GM13976 (cell line): ENCODE measurements around the gene NARS2.
"Not testable (repeated sequence)": the region's sequence is repeated elsewhere in the genome, so short reads cannot be mapped to it uniquely, and the experiment has no call there.

Experiments used
- DNase-seq: peaks from one replicate; pipeline ENCODE4 v3.0.0; 2012; ENCODE audit warnings: low spot score
- in situ Hi-C: fragments of 300-500 bp; cut with MboI; formaldehyde crosslinking; loops from one replicate; pipeline ENCODE4 v1.12.0; 2022; ENCODE audit warnings: low sequenced_read_pairs, mixed read lengths, inconsistent platforms; ENCODE audit not compliant: unreplicated experiment
- TF ChIP-seq, protein P1 (sequence below): IDR thresholded peaks from 2 replicates; pipeline ENCODE4 v1.5.1; 2012; ENCODE audit warnings: borderline replicate concordance, mild to moderate bottlenecking; ENCODE audit not compliant: insufficient read depth; ENCODE audit errors: extremely low read depth, missing control alignments, control extremely low read depth

NARS2 gene

GRCh38 chr11:78567209-78567608 is 7.5 kb downstream of the NARS2 start:
- in situ Hi-C loops: loop anchor here (10.0 kb wide), 1 partner anchor 342 kb away; no protein-coding TSS in a partner anchor
- no peak for DNase-seq
- TF ChIP-seq, protein P1, sequence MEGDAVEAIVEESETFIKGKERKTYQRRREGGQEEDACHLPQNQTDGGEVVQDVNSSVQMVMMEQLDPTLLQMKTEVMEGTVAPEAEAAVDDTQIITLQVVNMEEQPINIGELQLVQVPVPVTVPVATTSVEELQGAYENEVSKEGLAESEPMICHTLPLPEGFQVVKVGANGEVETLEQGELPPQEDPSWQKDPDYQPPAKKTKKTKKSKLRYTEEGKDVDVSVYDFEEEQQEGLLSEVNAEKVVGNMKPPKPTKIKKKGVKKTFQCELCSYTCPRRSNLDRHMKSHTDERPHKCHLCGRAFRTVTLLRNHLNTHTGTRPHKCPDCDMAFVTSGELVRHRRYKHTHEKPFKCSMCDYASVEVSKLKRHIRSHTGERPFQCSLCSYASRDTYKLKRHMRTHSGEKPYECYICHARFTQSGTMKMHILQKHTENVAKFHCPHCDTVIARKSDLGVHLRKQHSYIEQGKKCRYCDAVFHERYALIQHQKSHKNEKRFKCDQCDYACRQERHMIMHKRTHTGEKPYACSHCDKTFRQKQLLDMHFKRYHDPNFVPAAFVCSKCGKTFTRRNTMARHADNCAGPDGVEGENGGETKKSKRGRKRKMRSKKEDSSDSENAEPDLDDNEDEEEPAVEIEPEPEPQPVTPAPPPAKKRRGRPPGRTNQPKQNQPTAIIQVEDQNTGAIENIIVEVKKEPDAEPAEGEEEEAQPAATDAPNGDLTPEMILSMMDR: no peak

GRCh38 chr11:78564490-78565467 is 9.9 kb downstream of the NARS2 start:
- DNase-seq: peak; percentile 32
- in situ Hi-C loops: loop anchor here (5.0 to 10.0 kb wide), 2 partner anchors 152 to 340 kb away; no protein-coding TSS in a partner anchor
- TF ChIP-seq, protein P1: peak; percentile 38

DNA sequence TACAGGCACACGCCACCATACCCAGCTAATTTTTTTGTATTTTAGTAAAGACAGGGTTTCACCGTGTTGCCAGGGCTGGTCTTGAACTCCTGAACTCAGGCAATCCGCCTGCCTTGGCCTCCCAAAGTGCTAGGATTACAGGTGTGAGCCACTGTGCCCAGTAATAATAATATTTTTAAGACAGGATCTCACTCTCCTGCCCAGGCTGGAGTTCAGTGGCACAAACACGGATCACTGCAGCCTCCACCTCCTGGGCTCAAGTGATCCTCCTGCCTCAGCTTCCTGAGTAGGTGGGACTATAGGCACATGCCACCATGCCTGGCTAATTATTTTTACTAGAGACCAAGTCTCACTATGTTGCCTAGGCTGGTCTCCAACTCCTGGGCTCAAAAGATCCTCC is 10.6 kb downstream of the NARS2 start:
- DNase-seq: not testable (repeated sequence)
- in situ Hi-C loops: loop anchor here (5.0 to 10.0 kb wide), 2 partner anchors 152 to 339 kb away; no protein-coding TSS in a partner anchor

DNA sequence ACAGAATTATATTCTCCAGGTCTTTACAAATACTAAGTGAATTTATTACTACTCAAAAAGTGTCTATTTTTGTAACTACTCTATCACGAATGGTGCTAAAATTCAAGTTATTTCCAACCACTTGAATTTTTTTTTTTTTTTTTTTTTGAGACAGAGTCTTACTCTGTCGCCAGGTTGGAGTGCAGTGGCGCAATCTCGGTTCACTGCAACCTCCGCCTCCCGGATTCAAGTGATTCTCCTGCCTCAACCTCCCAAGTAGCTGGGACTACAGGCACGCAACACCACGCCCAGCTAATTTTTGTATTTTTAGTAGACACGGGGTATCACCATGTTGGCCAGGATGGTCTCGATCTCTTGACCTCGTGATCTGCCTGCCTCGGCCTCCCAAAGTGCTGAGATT is 11.6 kb downstream of the NARS2 start:
- in situ Hi-C loops: loop anchor here (5.0 to 10.0 kb wide), 2 partner anchors 151 to 338 kb away; no protein-coding TSS in a partner anchor
- not testable (repeated sequence) for DNase-seq

- TF ChIP-seq, protein P1: no peak
- in situ Hi-C loops: loop anchor here (5.0 to 10.0 kb wide), 2 partner anchors 150 to 338 kb away; no protein-coding TSS in a partner anchor
- DNase-seq: no peak
Observed at GRCh38 chr11:78562398-78562797, 12.3 kb downstream of the NARS2 start.

DNA sequence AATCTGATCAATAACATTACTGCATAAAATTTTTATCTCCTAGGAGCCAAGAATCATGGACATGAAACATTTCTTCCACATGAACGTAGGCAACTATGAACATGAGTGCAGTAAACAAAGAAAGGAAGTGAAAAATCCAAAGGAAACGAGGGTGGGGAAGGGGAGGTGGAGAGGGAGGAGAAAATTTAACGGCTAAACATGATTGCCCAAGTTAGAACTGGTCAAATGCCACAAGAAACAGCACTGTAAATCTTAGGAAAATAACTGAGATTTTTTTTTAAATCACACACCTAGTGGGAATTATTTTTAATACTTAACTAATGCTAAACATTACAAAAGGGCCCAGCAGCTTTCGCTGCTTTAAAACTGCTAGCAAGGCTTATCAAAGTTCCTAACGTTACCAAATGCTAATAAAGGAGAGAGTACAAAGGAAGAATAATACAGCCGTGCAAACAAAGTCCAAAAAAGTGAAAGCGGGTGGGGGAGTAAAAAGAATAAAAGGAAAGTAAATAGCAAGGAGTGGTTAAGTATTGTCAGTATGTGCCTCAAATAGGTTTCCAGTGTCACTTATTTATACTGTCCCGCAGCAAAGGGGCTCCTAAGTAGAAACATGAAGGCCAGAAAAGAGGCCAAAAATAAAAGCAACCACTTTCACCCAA is 13.7 kb downstream of the NARS2 start:
- in situ Hi-C loops: loop anchor here (5.0 to 10.0 kb wide), 2 partner anchors 149 to 336 kb away; no protein-coding TSS in a partner anchor
- TF ChIP-seq, protein P1: no peak
- DNase-seq: no peak

DNA sequence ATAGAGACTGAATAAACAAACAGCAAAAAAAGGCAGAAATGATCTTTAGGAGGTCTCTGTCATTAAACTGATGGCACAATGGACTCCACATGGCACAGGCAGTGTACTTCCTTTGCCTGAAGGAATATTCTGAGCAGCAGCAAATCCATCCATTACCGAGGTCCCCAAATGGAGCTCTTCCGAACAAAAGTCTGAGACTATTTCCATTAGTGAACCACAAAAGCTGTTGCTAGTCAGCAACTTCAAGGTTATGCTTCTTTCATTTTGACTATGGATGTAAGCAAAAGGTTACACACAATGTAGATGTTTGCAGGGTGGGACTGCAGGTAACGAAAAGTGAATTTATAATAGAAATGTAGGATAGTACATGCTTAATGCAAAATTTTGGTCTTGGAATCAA is 14.5 kb downstream of the NARS2 start:
- in situ Hi-C loops: loop anchor here (5.0 to 10.0 kb wide), 2 partner anchors 148 to 335 kb away; no protein-coding TSS in a partner anchor
- TF ChIP-seq, protein P1: no peak
- DNase-seq: peak; percentile 48
